Measurements from ENCODE around the gene HEATR5A. TPM values are rescaled to one million over a fixed set of nuclear protein-coding genes. Genes with fewer than 3 reads are reported as not detected.

Gene HEATR5A
- total and polyA plus RNA-seq, 2 experiments from 2014 or later: 25.8 to 32.5 TPM

GRCh38 chr14:31252865-31253264, 167.5 kb downstream of the HEATR5A start:
- H3K36me3 ChIP-seq (ENCODE audit: insufficient read depth): no peaks in the 10 kb centered on the region
- no peak overlapping the region for H3K4me3 ChIP-seq
- no peaks in the 10 kb centered on the region for H3K9me2 ChIP-seq (ENCODE audit: insufficient read depth)
- no peak for TF ChIP-seq NANOG (IDR thresholded peaks at IDR 0.05; ENCODE audit: borderline replicate concordance)
- no peak for TF ChIP-seq REST (IDR thresholded peaks at IDR 0.05; ENCODE audit: unreplicated experiment)
- TF ChIP-seq ZNF331 (CRISPR knock-in tag; IDR thresholded peaks at IDR 0.05; ENCODE audit: low read depth): no peak
- TF ChIP-seq JUNB (IDR thresholded peaks at IDR 0.05; ENCODE audit: unreplicated experiment): no peak
- no peak for TF ChIP-seq POLR2AphosphoS5 (IDR thresholded peaks at IDR 0.05; ENCODE audit: low read depth)
- TF ChIP-seq CREB1 (CRISPR knock-in tag; IDR thresholded peaks at IDR 0.05; ENCODE audit: low read depth): no peak
- no peak for TF ChIP-seq EZH2 (IDR thresholded peaks at IDR 0.05; ENCODE audit: low read depth, unreplicated experiment)
- no peak for TF ChIP-seq CTCF (conservative IDR thresholded peaks at IDR 0.05; ENCODE audit: low read depth in 2 of 2)
- no peak for TF ChIP-seq ETS1 (IDR thresholded peaks at IDR 0.05)
- no peak for TF ChIP-seq ZNF114 (CRISPR knock-in tag; IDR thresholded peaks at IDR 0.05)
- no peaks in the 10 kb centered on the region for H3K4me1 ChIP-seq (ENCODE audit: insufficient read depth)
- H3K4me3 Mint-ChIP-seq: no peak overlapping the region
- no peaks in the 10 kb centered on the region for H3K27me3 ChIP-seq (ENCODE audit: insufficient read depth)
- DNase-seq (ENCODE audit: low spot score) (no peak), ATAC-seq (no peak)
- no peak overlapping the region for H3K27ac ChIP-seq (ENCODE audit: low read depth)
- peaks cover 2% of the 10 kb centered on the region; the same call in 1 of the 3 replicates for H3K36me3 Mint-ChIP-seq (ENCODE audit: low read depth)
- H2AFZ ChIP-seq: no peak overlapping the region
- H3K27me3 Mint-ChIP-seq (ENCODE audit: insufficient read depth, low read depth, poor library complexity): peaks cover 6% of the 10 kb centered on the region
- peaks cover 3% of the 10 kb centered on the region; the same call in 2 of the 3 replicates for H3K9me3 Mint-ChIP-seq
- no peaks in the 10 kb centered on the region for H4K20me1 ChIP-seq (replicated peaks; ENCODE audit: insufficient read depth)
- H3K79me2 ChIP-seq (replicated peaks; ENCODE audit: insufficient read depth): no peaks in the 10 kb centered on the region
- H3K4me1 Mint-ChIP-seq: no peaks in the 10 kb centered on the region
- H3K4me2 ChIP-seq: no peak overlapping the region
- no peaks in the 10 kb centered on the region for H3F3A ChIP-seq (replicated peaks; ENCODE audit: low read depth)
- H3K27ac Mint-ChIP-seq: no peak overlapping the region

Measured in GM23338 (cell line).